Measurements from ENCODE around the gene SGPP2. TPM values are rescaled to one million over a fixed set of nuclear protein-coding genes. Genes with fewer than 3 reads are reported as not detected.

Gene SGPP2
- total and polyA plus RNA-seq, 4 donors: 0.10 to 1.6 (median 0.54) TPM; not detected in 1

DNA sequence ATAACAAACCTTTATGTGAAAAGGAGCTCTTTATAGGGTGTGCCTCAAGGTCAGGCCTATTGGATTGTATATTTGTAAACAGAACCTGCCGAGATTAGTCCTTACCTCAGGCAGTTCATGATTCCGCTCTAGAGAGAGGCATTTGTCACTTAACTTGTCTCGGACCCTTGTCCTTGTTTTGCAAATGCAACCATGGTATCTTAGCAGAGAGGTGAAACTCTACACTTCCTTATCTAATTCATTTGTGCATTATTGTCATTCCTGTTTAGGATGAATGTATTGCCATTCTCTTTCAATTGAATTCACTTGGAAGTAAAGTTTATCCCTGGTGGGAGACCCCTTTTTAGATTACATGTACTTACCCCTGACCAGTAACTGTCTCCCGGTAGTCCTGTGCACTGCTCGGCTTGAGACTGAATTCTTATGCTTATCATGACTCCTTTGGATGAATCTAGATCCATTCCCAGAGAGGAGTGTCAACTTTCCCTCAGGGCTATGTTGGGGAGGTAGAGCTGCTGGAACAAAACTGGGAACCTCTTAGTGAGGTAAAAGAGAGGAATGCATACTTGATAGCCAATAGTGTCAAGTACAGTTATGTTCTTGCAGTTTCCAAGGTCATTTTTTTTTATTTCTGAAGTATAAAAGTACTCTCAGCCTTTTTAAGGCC is 46.6 kb downstream of the SGPP2 start:
- WGBS, 2 donors: 52 to 65% methylated on average over 5 of the region's 5 CpGs
- Histone ChIP-seq H3K36me3 (ENCODE audit: control insufficient read depth in 1 of 2, insufficient read depth in 2 of 2, low read length in 1 of 2) (no peaks in the 10 kb centered on the region), H3K27ac (ENCODE audit: low read depth in 1 of 2, low read length in 2 of 2) (no peak overlapping the region), H3K4me3 (ENCODE audit: low read length in 2 of 2) (no peak overlapping the region), H3K27me3 (ENCODE audit: control insufficient read depth in 1 of 2, insufficient read depth in 2 of 2, low read length in 1 of 2) (no peaks in the 10 kb centered on the region), H3K4me1 (ENCODE audit: control insufficient read depth in 1 of 2, insufficient read depth in 2 of 2, low read length in 2 of 2) (no peaks in the 10 kb centered on the region), H3K9me3 (ENCODE audit: control insufficient read depth, low read length) (peaks cover 1% of the 10 kb centered on the region)
- ATAC-seq (ENCODE audit: low FRiP score) (no peak), DNase-seq (no peak)
- intact Hi-C loops (cut with DNase I): no loop called here

DNA sequence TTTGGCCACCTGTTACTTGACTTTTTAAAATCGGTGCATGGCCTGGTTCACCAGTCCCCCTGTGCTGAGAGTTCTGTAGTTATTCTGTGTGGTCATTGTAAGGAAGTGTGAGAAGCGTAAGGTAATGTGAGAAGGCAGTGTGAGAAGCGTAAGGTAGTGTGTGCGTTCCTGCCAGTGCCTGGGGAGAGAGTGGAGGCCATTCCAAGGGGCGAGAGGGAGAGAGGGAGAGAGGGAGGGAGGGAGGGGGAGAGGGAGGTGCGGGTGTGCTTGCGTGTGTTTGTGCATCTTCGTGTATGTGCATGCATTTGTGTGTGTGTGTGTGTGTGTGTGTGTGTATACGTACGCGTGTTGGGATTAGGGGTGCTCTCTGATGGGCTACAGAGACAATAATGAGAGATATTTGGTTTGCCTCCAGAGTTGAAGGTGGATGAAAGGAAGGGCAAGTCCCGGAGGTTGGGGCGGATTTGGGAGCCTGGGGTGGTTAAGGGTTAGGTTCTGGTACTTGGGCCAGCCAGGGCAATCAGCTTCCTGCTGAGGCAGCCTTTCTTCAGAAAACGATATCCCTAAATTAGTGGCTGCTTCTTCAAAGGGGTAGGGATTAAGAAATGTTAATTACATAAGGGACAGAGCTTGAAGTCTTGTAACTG is 53.7 kb downstream of the SGPP2 start:
- 29 to 32% methylated on average over 14 of the region's 14 CpGs for whole genome bisulfite sequencing, 2 donors
- Histone ChIP-seq H3K36me3 (ENCODE audit: control insufficient read depth in 1 of 2, insufficient read depth in 2 of 2, low read length in 1 of 2) (no peaks in the 10 kb centered on the region), H3K4me3 (ENCODE audit: low read length in 2 of 2) (no peak overlapping the region), H3K4me1 (ENCODE audit: control insufficient read depth in 1 of 2, insufficient read depth in 2 of 2, low read length in 2 of 2) (no peaks in the 10 kb centered on the region), H3K9me3 (ENCODE audit: control insufficient read depth, low read length) (no peaks in the 10 kb centered on the region), H3K27me3 (ENCODE audit: control insufficient read depth in 1 of 2, insufficient read depth in 2 of 2, low read length in 1 of 2) (no peaks in the 10 kb centered on the region), H3K27ac (ENCODE audit: low read depth in 1 of 2, low read length in 2 of 2) (no peak overlapping the region)
- no peak for ATAC-seq (ENCODE audit: low FRiP score)
- no peak for DNase-seq
- intact Hi-C loops (cut with DNase I): no loop called here

GRCh38 chr2:222479859-222480258 is 55.5 kb downstream of the SGPP2 start:
- no peaks in the 10 kb centered on the region for H3K9me3 ChIP-seq (ENCODE audit: control insufficient read depth, low read length)
- no peaks in the 10 kb centered on the region for H3K27me3 ChIP-seq (ENCODE audit: control insufficient read depth in 1 of 2, insufficient read depth in 2 of 2, low read length in 1 of 2)
- H3K4me1 ChIP-seq (ENCODE audit: control insufficient read depth in 1 of 2, insufficient read depth in 2 of 2, low read length in 2 of 2): no peaks in the 10 kb centered on the region
- no peak overlapping the region for H3K4me3 ChIP-seq (ENCODE audit: low read length in 2 of 2)
- no peak overlapping the region for H3K27ac ChIP-seq (ENCODE audit: low read depth in 1 of 2, low read length in 2 of 2)
- ATAC-seq (ENCODE audit: low FRiP score): no peak
- no peaks in the 10 kb centered on the region for H3K36me3 ChIP-seq (ENCODE audit: control insufficient read depth in 1 of 2, insufficient read depth in 2 of 2, low read length in 1 of 2)
- intact Hi-C loops (cut with DNase I): no loop called here
- DNase-seq: no peak

- WGBS, 2 donors: 82 to 86% methylated on average over 5 of the region's 5 CpGs
- no peaks in the 10 kb centered on the region for H3K4me1 ChIP-seq (ENCODE audit: control insufficient read depth in 1 of 2, insufficient read depth in 2 of 2, low read length in 2 of 2)
- H3K27me3 ChIP-seq (ENCODE audit: control insufficient read depth in 1 of 2, insufficient read depth in 2 of 2, low read length in 1 of 2): no peaks in the 10 kb centered on the region
- no peak overlapping the region for H3K27ac ChIP-seq (ENCODE audit: low read depth in 1 of 2, low read length in 2 of 2)
- intact Hi-C loops (cut with DNase I): no loop called here
- H3K36me3 ChIP-seq (ENCODE audit: control insufficient read depth in 1 of 2, insufficient read depth in 2 of 2, low read length in 1 of 2): no peaks in the 10 kb centered on the region
- ATAC-seq (ENCODE audit: low FRiP score) (no peak), DNase-seq (no peak)
- no peak overlapping the region for H3K4me3 ChIP-seq (ENCODE audit: low read length in 2 of 2)
- H3K9me3 ChIP-seq (ENCODE audit: control insufficient read depth, low read length): no peaks in the 10 kb centered on the region
Observed at GRCh38 chr2:222480497-222480896, 56.2 kb downstream of the SGPP2 start.

DNA sequence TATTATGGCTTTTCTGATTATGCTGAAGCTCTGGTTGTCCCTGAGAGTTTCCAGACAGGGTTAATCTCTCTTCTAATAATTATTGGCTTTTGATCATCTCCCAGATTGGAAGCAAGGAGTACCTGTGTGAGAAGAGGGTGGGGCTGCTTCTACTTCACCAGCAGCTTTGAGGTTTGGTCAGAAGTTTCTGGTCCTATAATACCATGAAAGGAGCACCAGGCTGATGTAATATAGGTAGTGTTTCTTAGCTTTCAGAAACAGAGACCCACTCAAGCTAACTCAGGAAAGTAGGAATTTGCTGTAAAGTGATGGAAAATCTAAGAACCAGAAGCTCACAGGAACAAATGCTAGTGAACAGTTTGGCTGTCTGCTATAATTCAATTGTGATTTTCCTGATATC is 57.6 kb downstream of the SGPP2 start:
- no peak for ATAC-seq (ENCODE audit: low FRiP score)
- no peaks in the 10 kb centered on the region for H3K4me1 ChIP-seq (ENCODE audit: control insufficient read depth in 1 of 2, insufficient read depth in 2 of 2, low read length in 2 of 2)
- H3K4me3 ChIP-seq (ENCODE audit: low read length in 2 of 2): no peak overlapping the region
- H3K27ac ChIP-seq (ENCODE audit: low read depth in 1 of 2, low read length in 2 of 2): no peak overlapping the region
- H3K27me3 ChIP-seq (ENCODE audit: control insufficient read depth in 1 of 2, insufficient read depth in 2 of 2, low read length in 1 of 2): no peaks in the 10 kb centered on the region
- H3K9me3 ChIP-seq (ENCODE audit: control insufficient read depth, low read length): no peaks in the 10 kb centered on the region
- no peaks in the 10 kb centered on the region for H3K36me3 ChIP-seq (ENCODE audit: control insufficient read depth in 1 of 2, insufficient read depth in 2 of 2, low read length in 1 of 2)
- intact Hi-C loops (cut with DNase I): no loop called here
- DNase-seq: no peak

DNA sequence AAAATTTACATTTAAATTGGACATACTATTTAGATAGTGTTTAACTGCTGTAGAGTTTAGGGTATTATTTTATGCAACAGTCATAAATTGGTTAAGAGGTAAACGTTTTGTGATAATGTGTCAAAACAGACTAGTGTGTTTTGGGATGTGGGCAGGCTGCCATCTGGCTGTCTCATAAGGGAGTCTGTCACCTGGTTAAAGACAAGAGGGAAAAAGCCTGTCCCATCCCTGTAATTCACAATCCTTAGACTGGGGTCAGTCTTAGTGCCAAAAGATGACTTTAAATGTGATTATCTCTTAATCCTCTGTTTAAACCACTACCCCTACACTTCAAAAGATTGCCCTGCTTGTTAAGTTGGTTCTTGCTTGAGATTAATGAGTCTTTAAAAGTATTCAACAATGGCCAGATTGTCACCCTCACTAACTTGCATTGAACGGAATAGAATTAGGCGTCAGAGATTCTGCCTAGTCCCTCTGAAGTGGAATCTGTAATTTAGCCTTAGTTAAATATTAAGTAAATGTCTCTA is 59.2 kb downstream of the SGPP2 start:
- no peak overlapping the region for H3K27ac ChIP-seq (ENCODE audit: low read depth in 1 of 2, low read length in 2 of 2)
- no peak for DNase-seq
- H3K9me3 ChIP-seq (ENCODE audit: control insufficient read depth, low read length): no peaks in the 10 kb centered on the region
- 36 to 38% methylated on average over 3 of the region's 3 CpGs for WGBS, 2 donors
- H3K36me3 ChIP-seq (ENCODE audit: control insufficient read depth in 1 of 2, insufficient read depth in 2 of 2, low read length in 1 of 2): no peaks in the 10 kb centered on the region
- H3K4me3 ChIP-seq (ENCODE audit: low read length in 2 of 2): no peak overlapping the region
- no peaks in the 10 kb centered on the region for H3K4me1 ChIP-seq (ENCODE audit: control insufficient read depth in 1 of 2, insufficient read depth in 2 of 2, low read length in 2 of 2)
- intact Hi-C loops (cut with DNase I): no loop called here
- no peak for ATAC-seq (ENCODE audit: low FRiP score)
- H3K27me3 ChIP-seq (ENCODE audit: control insufficient read depth in 1 of 2, insufficient read depth in 2 of 2, low read length in 1 of 2): no peaks in the 10 kb centered on the region

DNA sequence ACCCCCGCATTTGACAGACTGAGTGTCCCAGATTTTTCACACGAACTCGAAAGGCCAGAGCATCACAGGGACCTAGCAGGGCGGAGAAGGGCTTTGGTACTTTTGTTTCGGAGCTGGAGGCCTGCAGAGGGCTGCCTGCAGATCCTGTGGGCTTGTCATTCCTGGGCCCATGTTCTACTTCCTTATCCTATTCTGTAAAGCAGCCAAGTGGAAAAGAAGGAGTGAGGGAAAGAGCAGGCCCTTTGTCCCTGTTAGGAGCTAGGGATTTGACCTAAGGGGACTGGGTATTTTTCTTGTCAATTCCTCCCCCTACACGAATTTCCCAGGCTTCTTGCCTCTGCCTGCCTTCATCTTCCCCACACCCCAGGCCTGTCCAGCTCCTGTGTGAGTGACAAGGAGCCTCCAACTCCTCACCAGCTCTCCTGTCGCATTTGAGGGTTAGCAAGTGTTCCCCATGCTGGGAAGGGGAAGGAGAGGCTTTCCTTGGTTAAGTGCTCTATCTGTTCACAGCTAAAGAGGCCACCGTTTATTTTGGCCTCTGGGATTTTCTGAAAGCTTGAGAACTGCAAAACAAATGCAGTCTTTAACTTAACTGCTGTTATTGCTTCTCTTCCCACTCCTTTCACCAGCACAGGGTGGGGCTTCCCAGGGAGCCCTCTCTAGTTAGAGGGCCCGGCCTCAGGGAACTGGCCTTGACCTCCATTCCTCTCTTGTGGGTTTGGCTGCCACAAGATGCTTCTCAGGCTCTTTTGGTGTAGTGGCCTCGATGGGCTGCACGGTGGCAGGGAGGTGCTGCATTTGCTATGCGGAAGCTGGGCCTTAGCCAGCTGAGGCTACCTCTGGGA is 61.2 kb downstream of the SGPP2 start:
- intact Hi-C loops (cut with DNase I): no loop called here
- WGBS, 2 donors: 73 to 74% methylated on average over 12 of the region's 12 CpGs
- Histone ChIP-seq H3K4me3 (ENCODE audit: low read length in 2 of 2) (no peak overlapping the region), H3K27ac (ENCODE audit: low read depth in 1 of 2, low read length in 2 of 2) (no peak overlapping the region), H3K9me3 (ENCODE audit: control insufficient read depth, low read length) (no peaks in the 10 kb centered on the region), H3K4me1 (ENCODE audit: control insufficient read depth in 1 of 2, insufficient read depth in 2 of 2, low read length in 2 of 2) (no peaks in the 10 kb centered on the region), H3K36me3 (ENCODE audit: control insufficient read depth in 1 of 2, insufficient read depth in 2 of 2, low read length in 1 of 2) (no peaks in the 10 kb centered on the region), H3K27me3 (ENCODE audit: control insufficient read depth in 1 of 2, insufficient read depth in 2 of 2, low read length in 1 of 2) (no peaks in the 10 kb centered on the region)
- ATAC-seq (ENCODE audit: low FRiP score) (no peak), DNase-seq (no peak)

GRCh38 chr2:222490131-222490530 is 65.8 kb downstream of the SGPP2 start:
- intact Hi-C loops (cut with DNase I): no loop called here
- DNase-seq: no peak
- Histone ChIP-seq H3K4me1 (ENCODE audit: control insufficient read depth in 1 of 2, insufficient read depth in 2 of 2, low read length in 2 of 2) (no peaks in the 10 kb centered on the region), H3K27me3 (ENCODE audit: control insufficient read depth in 1 of 2, insufficient read depth in 2 of 2, low read length in 1 of 2) (no peaks in the 10 kb centered on the region), H3K4me3 (ENCODE audit: low read length in 2 of 2) (no peak overlapping the region), H3K27ac (ENCODE audit: low read depth in 1 of 2, low read length in 2 of 2) (no peak overlapping the region), H3K36me3 (ENCODE audit: control insufficient read depth in 1 of 2, insufficient read depth in 2 of 2, low read length in 1 of 2) (no peaks in the 10 kb centered on the region), H3K9me3 (ENCODE audit: control insufficient read depth, low read length) (peaks cover 4% of the 10 kb centered on the region)
- ATAC-seq (ENCODE audit: low FRiP score): no peak

Measured in aorta (tissue), 5 donors.